ENCODE data around the gene GPR152.

Gene GPR152

GRCh38 chr11:67464411-67465188 lies 12.1 kb upstream of the GPR152 start:
- DNase-seq: peak; percentile 93

- no peak for DNase-seq
Observed at GRCh38 chr11:67463680-67464410, 11.3 kb upstream of the GPR152 start.

- DNase-seq: no peak
Observed at GRCh38 chr11:67463186-67463585, 10.7 kb upstream of the GPR152 start.

- no peak for DNase-seq
Observed at GRCh38 chr11:67458266-67458665, 5.7 kb upstream of the GPR152 start.

- DNase-seq: no peak
Observed at GRCh38 chr11:67457453-67457852, 4.9 kb upstream of the GPR152 start.

- no peak for DNase-seq
Observed at GRCh38 chr11:67456068-67456705, 3.7 kb upstream of the GPR152 start.

- no peak for DNase-seq
Observed at GRCh38 chr11:67455054-67455453, 2.5 kb upstream of the GPR152 start, which contains the start of gene CABP4. Gene CABP4, plus strand, starts transcription at chr11:67455354. Its CDS starts 70 bp downstream, at chr11:67455424.

- no peak for DNase-seq
Observed at GRCh38 chr11:67453816-67454732, 1.5 kb upstream of the GPR152 start.

GRCh38 chr11:67451658-67451976 lies 912 bp downstream of the GPR152 start:
- DNase-seq: no peak

- DNase-seq: no peak
Observed at GRCh38 chr11:67450796-67451657, 1.5 kb downstream of the GPR152 start.

GRCh38 chr11:67449116-67449844 lies 3.2 kb downstream of the GPR152 start:
- DNase-seq: no peak

GRCh38 chr11:67448220-67448609 lies 4.3 kb downstream of the GPR152 start:
- DNase-seq: no peak

GRCh38 chr11:67445515-67445914 lies 7.0 kb downstream of the GPR152 start:
- no peak for DNase-seq

- DNase-seq: no peak
Observed at GRCh38 chr11:67442504-67443404, 9.8 kb downstream of the GPR152 start.

- DNase-seq: no peak
Observed at GRCh38 chr11:67441731-67442351, 10.7 kb downstream of the GPR152 start.

GRCh38 chr11:67441098-67441563 lies 11.4 kb downstream of the GPR152 start:
- no peak for DNase-seq

- DNase-seq: no peak
Observed at GRCh38 chr11:67440229-67441097, 12.1 kb downstream of the GPR152 start.

Data from stimulated activated CD4-positive, alpha-beta T cell treated with anti-CD3 and anti-CD28 coated beads, Interleukin-4, amount 100 ng/mL, for 24 hours (primary cell).